GM19035 (cell line): ENCODE results near the gene PANX3.

Source experiments
- ATAC-seq: cut with Tn5 transposase; IDR thresholded peaks from one replicate; pipeline ENCODE4 v1.9.1; 2021; ENCODE audit not compliant: unreplicated experiment

The PANX3 gene

GRCh38 chr11:124656774-124657630 is 45.8 kb downstream of the PANX3 start:
- ATAC-seq = no peak

- no peak for ATAC-seq
These were observed 46.7 kb downstream of the PANX3 start for GRCh38 chr11:124657904-124658303.

GRCh38 chr11:124658501-124658900 is 47.3 kb downstream of the PANX3 start:
- no peak for ATAC-seq

GRCh38 chr11:124658986-124659385 is 47.8 kb downstream of the PANX3 start:
- no peak for ATAC-seq

- ATAC-seq = no peak
These were observed 50.3 kb downstream of the PANX3 start for GRCh38 chr11:124661553-124661952.

GRCh38 chr11:124662106-124662505 is 50.9 kb downstream of the PANX3 start:
- ATAC-seq = no peak

GRCh38 chr11:124663861-124664260 is 52.6 kb downstream of the PANX3 start:
- ATAC-seq = no peak

GRCh38 chr11:124667601-124668000 is 56.4 kb downstream of the PANX3 start:
- ATAC-seq = no peak

- no peak for ATAC-seq
These were observed 58.0 kb downstream of the PANX3 start for GRCh38 chr11:124669193-124669592.
